Endodermal cell (in vitro differentiated cells): Measurements from ENCODE around the gene NUP214. TPM values are rescaled to one million over a fixed set of nuclear protein-coding genes. Genes with fewer than 3 reads are reported as not detected.
A peak's percentile ranks its signal among the peaks of the same experiment; 100 is the strongest.

ENCODE experiments used
- DNase-seq: peaks from one replicate; pipeline ENCODE4 v3.0.0-alpha.2; 2017
- H3K27ac ChIP-seq: 2 replicates; pipeline ENCODE4 v1.5.1; 2013; ENCODE audit warnings: mild to moderate bottlenecking, low read depth, low read length, moderate library complexity
- H3K27me3 ChIP-seq: 2 replicates; pipeline ENCODE4 v1.6.1; 2013; ENCODE audit warnings: mild to moderate bottlenecking, low read length, moderate library complexity; ENCODE audit not compliant: insufficient read depth, control insufficient read depth, poor library complexity, severe bottlenecking
- H3K36me3 ChIP-seq: 2 replicates; pipeline ENCODE4 v1.7.0; 2013; ENCODE audit warnings: mild to moderate bottlenecking, low read length, moderate library complexity; ENCODE audit not compliant: control insufficient read depth, insufficient read depth
- H3K4me1 ChIP-seq: one replicate; pipeline ENCODE4 v1.7.0; 2013; ENCODE audit warnings: low read length; ENCODE audit not compliant: control insufficient read depth, insufficient read depth
- H3K4me3 ChIP-seq: 2 replicates; pipeline ENCODE4 v1.5.1; 2013; ENCODE audit warnings: mild to moderate bottlenecking, low read length, moderate library complexity
- H3K9ac ChIP-seq: 2 replicates; pipeline ENCODE4 v1.6.1; 2013; ENCODE audit warnings: mild to moderate bottlenecking, low read length, moderate library complexity; ENCODE audit not compliant: poor library complexity, severe bottlenecking; ENCODE audit errors: extremely low read depth
- H3K9me3 ChIP-seq: 2 replicates; pipeline ENCODE4 v1.6.1; 2013; ENCODE audit warnings: mild to moderate bottlenecking, low read length, moderate library complexity; ENCODE audit not compliant: control insufficient read depth
- H3K27ac Mint-ChIP-seq: 2 replicates; pipeline ENCODE4 v1.8.0; 2020; ENCODE audit warnings: mixed read lengths
- H3K27me3 Mint-ChIP-seq: 2 replicates; pipeline ENCODE4 v1.8.0; 2021; ENCODE audit warnings: mild to moderate bottlenecking, mixed read lengths; ENCODE audit not compliant: insufficient read depth
- H3K36me3 Mint-ChIP-seq: 2 replicates; pipeline ENCODE4 v1.8.0; 2020; ENCODE audit warnings: low read depth, mixed read lengths
- H3K4me1 Mint-ChIP-seq: 2 replicates; pipeline ENCODE4 v1.8.0; 2020; ENCODE audit warnings: mixed read lengths
- H3K4me3 Mint-ChIP-seq: 2 replicates; pipeline ENCODE4 v1.8.0; 2020; ENCODE audit warnings: mild to moderate bottlenecking, moderate library complexity, mixed read lengths
- H3K9me3 Mint-ChIP-seq: 2 replicates; pipeline ENCODE4 v1.8.0; 2020; ENCODE audit warnings: mild to moderate bottlenecking, mixed read lengths
- WGBS, 2 experiments: methylation state at CpG; one replicate each; pipeline versions ENCODE4 v1.1.5 to v1.1.7; 2013; ENCODE audit warnings: missing lambda C conversion rate in 2 of 2, mixed read lengths in 1 of 2; ENCODE audit not compliant: insufficient coverage in 1 of 2, insufficient read length in 1 of 2; 5-methylcytosine and 5-hydroxymethylcytosine counted together
- total RNA-seq, 2 donors: library from RNA; stranded (reverse); fragmentation: NEBNext Ultra II Directional in 1 of 2; extraction: Animal tissue kit (Norgen Biotek cat#: 25700) in 1 of 2; gene quantifications; 2 replicates in 1 of 2; 3 replicates in 1 of 2; pipeline ENCODE4 v1.2.1, GENCODE V29; 2021
- TF ChIP-seq, protein P1 (sequence below): fragments of 200-600 bp; sonication (generic); conservative IDR thresholded peaks from 2 replicates; pipeline ENCODE4 v1.5.0; 2021; ENCODE audit warnings: antibody characterized with exemption, mild to moderate bottlenecking

The NUP214 gene
- total RNA-seq, 2 donors from 2014 or later = 56.7 to 59.9 TPM

DNA sequence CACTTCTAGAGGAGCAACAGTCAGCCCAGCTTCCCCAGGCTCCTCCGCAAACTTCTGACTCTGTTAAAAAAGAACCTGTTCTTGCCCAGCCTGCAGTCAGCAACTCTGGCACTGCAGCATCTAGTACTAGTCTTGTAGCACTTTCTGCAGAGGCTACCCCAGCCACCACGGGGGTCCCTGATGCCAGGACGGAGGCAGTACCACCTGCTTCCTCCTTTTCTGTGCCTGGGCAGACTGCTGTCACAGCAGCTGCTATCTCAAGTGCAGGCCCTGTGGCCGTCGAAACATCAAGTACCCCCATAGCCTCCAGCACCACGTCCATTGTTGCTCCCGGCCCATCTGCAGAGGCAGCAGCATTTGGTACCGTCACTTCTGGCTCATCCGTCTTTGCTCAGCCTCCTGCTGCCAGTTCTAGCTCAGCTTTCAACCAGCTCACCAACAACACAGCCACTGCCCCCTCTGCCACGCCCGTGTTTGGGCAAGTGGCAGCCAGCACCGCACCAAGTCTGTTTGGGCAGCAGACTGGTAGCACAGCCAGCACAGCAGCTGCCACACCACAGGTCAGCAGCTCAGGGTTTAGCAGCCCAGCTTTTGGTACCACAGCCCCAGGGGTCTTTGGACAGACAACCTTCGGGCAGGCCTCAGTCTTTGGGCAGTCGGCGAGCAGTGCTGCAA, 72.8 kb downstream of the NUP214 start:
- WGBS, 2 experiments = 94 to 96% methylated on average over 10 to 15 of the region's 15 CpGs
- Histone ChIP-seq H3K9me3 (no peaks in the 10 kb centered on the region), H3K27ac (no peak overlapping the region), H3K36me3 (peaks cover 83% of the 10 kb centered on the region), H3K4me1 (no peaks in the 10 kb centered on the region), H3K27me3 (no peaks in the 10 kb centered on the region), H3K4me3 (no peak overlapping the region), H3K9ac (no peak overlapping the region)
- no peak for DNase-seq
- Mint-ChIP-seq H3K9me3 (no peaks in the 10 kb centered on the region), H3K4me1 (no peaks in the 10 kb centered on the region), H3K4me3 (no peak overlapping the region), H3K27me3 (no peaks in the 10 kb centered on the region), H3K36me3 (peaks cover 73% of the 10 kb centered on the region), H3K27ac (no peak overlapping the region)
- TF ChIP-seq, protein P1, sequence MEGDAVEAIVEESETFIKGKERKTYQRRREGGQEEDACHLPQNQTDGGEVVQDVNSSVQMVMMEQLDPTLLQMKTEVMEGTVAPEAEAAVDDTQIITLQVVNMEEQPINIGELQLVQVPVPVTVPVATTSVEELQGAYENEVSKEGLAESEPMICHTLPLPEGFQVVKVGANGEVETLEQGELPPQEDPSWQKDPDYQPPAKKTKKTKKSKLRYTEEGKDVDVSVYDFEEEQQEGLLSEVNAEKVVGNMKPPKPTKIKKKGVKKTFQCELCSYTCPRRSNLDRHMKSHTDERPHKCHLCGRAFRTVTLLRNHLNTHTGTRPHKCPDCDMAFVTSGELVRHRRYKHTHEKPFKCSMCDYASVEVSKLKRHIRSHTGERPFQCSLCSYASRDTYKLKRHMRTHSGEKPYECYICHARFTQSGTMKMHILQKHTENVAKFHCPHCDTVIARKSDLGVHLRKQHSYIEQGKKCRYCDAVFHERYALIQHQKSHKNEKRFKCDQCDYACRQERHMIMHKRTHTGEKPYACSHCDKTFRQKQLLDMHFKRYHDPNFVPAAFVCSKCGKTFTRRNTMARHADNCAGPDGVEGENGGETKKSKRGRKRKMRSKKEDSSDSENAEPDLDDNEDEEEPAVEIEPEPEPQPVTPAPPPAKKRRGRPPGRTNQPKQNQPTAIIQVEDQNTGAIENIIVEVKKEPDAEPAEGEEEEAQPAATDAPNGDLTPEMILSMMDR = no peak

DNA sequence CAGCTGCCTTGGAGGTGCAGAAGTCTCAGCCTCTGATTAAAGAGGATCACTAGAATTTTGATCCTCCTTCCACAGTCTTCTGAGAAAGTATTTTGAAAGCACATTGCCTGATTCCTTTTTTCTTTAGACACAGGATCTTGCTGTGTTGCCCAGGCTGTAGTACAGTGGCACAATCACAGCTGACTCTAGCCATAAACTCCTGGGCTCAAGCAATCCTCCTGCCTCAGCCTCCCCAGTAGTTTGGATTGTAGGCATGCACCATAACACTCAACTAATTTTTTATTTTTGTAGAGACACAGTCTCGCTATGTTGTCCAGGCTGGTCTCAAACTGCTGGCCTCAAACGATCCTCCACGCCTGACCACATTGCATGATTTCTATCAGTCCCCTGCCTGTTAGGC, 76.5 kb downstream of the NUP214 start:
- Mint-ChIP-seq H3K36me3 (peaks cover 83% of the 10 kb centered on the region), H3K27ac (no peak overlapping the region)
- TF ChIP-seq, protein P1 = no peak

GRCh38 chr9:131203431-131204218, 78.2 kb downstream of the NUP214 start:
- Histone ChIP-seq H3K36me3 (peaks cover 85% of the 10 kb centered on the region), H3K27me3 (no peaks in the 10 kb centered on the region), H3K9ac (no peak overlapping the region), H3K9me3 (peaks cover 5% of the 10 kb centered on the region), H3K4me3 (no peak overlapping the region), H3K27ac (no peak overlapping the region), H3K4me1 (no peaks in the 10 kb centered on the region)
- WGBS, 2 experiments = 80 to 91% methylated on average over 3 to 4 of the region's 4 CpGs
- no peak overlapping the region for H3K27ac Mint-ChIP-seq
- H3K4me3 Mint-ChIP-seq = no peak overlapping the region
- H3K4me1 Mint-ChIP-seq = peaks cover 3% of the 10 kb centered on the region
- H3K27me3 Mint-ChIP-seq = no peaks in the 10 kb centered on the region
- peaks cover 82% of the 10 kb centered on the region for H3K36me3 Mint-ChIP-seq
- no peaks in the 10 kb centered on the region for H3K9me3 Mint-ChIP-seq
- peak; percentile 76 for DNase-seq
- TF ChIP-seq, protein P1 = peak; percentile 77

More for the DNA sequence above, 76.5 kb downstream of the NUP214 start:
- H3K9ac ChIP-seq = no peak overlapping the region
- 92 to 97% methylated on average over 3 of the region's 3 CpGs for WGBS, 2 experiments
- Mint-ChIP-seq H3K9me3 (no peaks in the 10 kb centered on the region), H3K4me1 (peaks cover 3% of the 10 kb centered on the region), H3K27me3 (no peaks in the 10 kb centered on the region), H3K4me3 (no peak overlapping the region)
- no peaks in the 10 kb centered on the region for H3K27me3 ChIP-seq
- H3K27ac ChIP-seq = no peak overlapping the region
- H3K36me3 ChIP-seq = peaks cover 89% of the 10 kb centered on the region
- H3K9me3 ChIP-seq = no peaks in the 10 kb centered on the region
- H3K4me3 ChIP-seq = no peak overlapping the region
- no peaks in the 10 kb centered on the region for H3K4me1 ChIP-seq
- DNase-seq = no peak
